H9 (cell line): ENCODE results near the gene MRPS17. TPM values are rescaled to one million over a fixed set of nuclear protein-coding genes. Genes with fewer than 3 reads are reported as not detected.

Experiments used
- DNase-seq: peaks from one replicate; pipeline ENCODE4 v3.0.0-alpha.2; 2017
- H2AFZ ChIP-seq: one replicate; pipeline ENCODE4 v1.6.1; 2013; ENCODE audit warnings: mild to moderate bottlenecking, low read length, control low read depth, moderate library complexity
- H2AK5ac ChIP-seq: 2 replicates; pipeline ENCODE4 v1.6.1; 2013; ENCODE audit warnings: low read length, control low read depth, mixed read lengths; ENCODE audit not compliant: insufficient read length
- H2BK120ac ChIP-seq: one replicate; pipeline ENCODE4 v1.6.1; 2013; ENCODE audit warnings: low read depth, mild to moderate bottlenecking, low read length, control low read depth, inconsistent platforms; ENCODE audit not compliant: poor library complexity, severe bottlenecking
- H2BK12ac ChIP-seq: 2 replicates; pipeline ENCODE4 v1.6.1; 2013; ENCODE audit warnings: low read length, control low read depth, mixed read lengths, low read depth; ENCODE audit not compliant: insufficient read length
- H2BK15ac ChIP-seq: 2 replicates; pipeline ENCODE4 v1.6.1; 2013; ENCODE audit warnings: low read depth, low read length, control low read depth
- H2BK20ac ChIP-seq: one replicate; pipeline ENCODE4 v1.6.1; 2013; ENCODE audit warnings: low read depth, mild to moderate bottlenecking, low read length, control low read depth, inconsistent platforms; ENCODE audit not compliant: poor library complexity, severe bottlenecking
- H2BK5ac ChIP-seq: 2 replicates; pipeline ENCODE4 v1.6.1; 2013; ENCODE audit warnings: low read length, control low read depth, mixed read lengths; ENCODE audit not compliant: insufficient read length
- H3K14ac ChIP-seq: 2 replicates; pipeline ENCODE4 v1.6.1; 2013; ENCODE audit warnings: low read length, control low read depth; ENCODE audit not compliant: insufficient read depth
- H3K18ac ChIP-seq: 2 replicates; pipeline ENCODE4 v1.6.1; 2013; ENCODE audit warnings: low read depth, mild to moderate bottlenecking, mixed read lengths, low read length, control low read depth; ENCODE audit not compliant: insufficient read length
- H3K23ac ChIP-seq: 2 replicates; pipeline ENCODE4 v1.6.1; 2013; ENCODE audit warnings: low read length, control low read depth, mixed read lengths, low read depth; ENCODE audit not compliant: insufficient read length
- H3K23me2 ChIP-seq: 2 replicates; pipeline ENCODE4 v1.6.1; 2013; ENCODE audit warnings: low read depth, mild to moderate bottlenecking, mixed read lengths, low read length, control low read depth; ENCODE audit not compliant: insufficient read length, poor library complexity, severe bottlenecking
- H3K27ac ChIP-seq: 2 replicates; pipeline ENCODE4 v1.5.1; 2013; ENCODE audit warnings: low read length, control low read depth, mixed read lengths, low read depth; ENCODE audit not compliant: insufficient read length
- H3K27me3 ChIP-seq: 2 replicates; pipeline ENCODE4 v1.6.1; 2013; ENCODE audit warnings: low read length, control low read depth, inconsistent platforms; ENCODE audit not compliant: insufficient read depth
- H3K4ac ChIP-seq: 2 replicates; pipeline ENCODE4 v1.6.1; 2013; ENCODE audit warnings: low read depth, mild to moderate bottlenecking, control low read depth, inconsistent platforms, low read length, moderate library complexity
- H3K4me1 ChIP-seq: 2 replicates; pipeline ENCODE4 v1.6.1; 2013; ENCODE audit warnings: low read length, control low read depth, inconsistent platforms; ENCODE audit not compliant: insufficient read depth
- H3K4me2 ChIP-seq: 2 replicates; pipeline ENCODE4 v1.6.1; 2013; ENCODE audit warnings: low read length, control low read depth, mixed read lengths; ENCODE audit not compliant: insufficient read length, insufficient read depth
- H3K56ac ChIP-seq: 2 replicates; pipeline ENCODE4 v1.6.1; 2013; ENCODE audit warnings: low read depth, mild to moderate bottlenecking, mixed read lengths, low read length, control low read depth; ENCODE audit not compliant: insufficient read length
- H3K79me1 ChIP-seq: 2 replicates; pipeline ENCODE4 v1.6.1; 2013; ENCODE audit warnings: low read depth, mild to moderate bottlenecking, moderate library complexity, low read length, control low read depth, inconsistent platforms; ENCODE audit not compliant: insufficient read depth, poor library complexity, severe bottlenecking
- H3K79me2 ChIP-seq: 2 replicates; pipeline ENCODE4 v1.6.1; 2013; ENCODE audit warnings: low read length, control low read depth, inconsistent platforms; ENCODE audit not compliant: insufficient read depth
- H3K9ac ChIP-seq: 2 replicates; pipeline ENCODE4 v1.6.1; 2013; ENCODE audit warnings: low read length, control low read depth, mixed read lengths; ENCODE audit not compliant: insufficient read length; ENCODE audit errors: extremely low read depth
- H3K9me3 ChIP-seq: one replicate; pipeline ENCODE4 v1.6.1; 2013; ENCODE audit warnings: low read depth, low read length, inconsistent platforms; ENCODE audit not compliant: control insufficient read depth
- H3T11ph ChIP-seq: one replicate; pipeline ENCODE4 v1.6.1; 2013; ENCODE audit warnings: mild to moderate bottlenecking, low read length, control low read depth, inconsistent platforms
- H4K20me1 ChIP-seq: one replicate; pipeline ENCODE4 v1.6.1; 2013; ENCODE audit not compliant: control insufficient read depth, insufficient read length, insufficient read depth
- H4K5ac ChIP-seq: 2 replicates; pipeline ENCODE4 v1.6.1; 2013; ENCODE audit warnings: low read depth, mild to moderate bottlenecking, mixed read lengths, low read length, control low read depth; ENCODE audit not compliant: insufficient read length
- H4K8ac ChIP-seq: replicated peaks from 2 replicates; pipeline ENCODE4 v1.6.1; 2013; ENCODE audit warnings: low read length, control low read depth, mixed read lengths, low read depth; ENCODE audit not compliant: insufficient read length
- H4K91ac ChIP-seq: 2 replicates; pipeline ENCODE4 v1.6.1; 2013; ENCODE audit warnings: low read depth, mild to moderate bottlenecking, moderate library complexity, mixed read lengths, low read length, control low read depth; ENCODE audit not compliant: insufficient read length
- H3K27ac Mint-ChIP-seq, 3 experiments: 2 replicates in 2 of 3; 3 replicates in 1 of 3; pipeline ENCODE4 v1.8.0; 2020 to 2021; ENCODE audit warnings: mixed read lengths in 3 of 3, mild to moderate bottlenecking in 1 of 3, moderate library complexity in 1 of 3
- H3K27me3 Mint-ChIP-seq: 2 replicates; pipeline ENCODE4 v1.8.0; 2021; ENCODE audit warnings: low read depth, mild to moderate bottlenecking, moderate library complexity, mixed read lengths
- H3K36me3 Mint-ChIP-seq, 3 experiments: 2 replicates in 2 of 3; 3 replicates in 1 of 3; pipeline ENCODE4 v1.8.0; 2020 to 2021; ENCODE audit warnings: low read depth in 3 of 3, mixed read lengths in 3 of 3; ENCODE audit not compliant: insufficient read depth in 1 of 3
- H3K4me1 Mint-ChIP-seq, 2 experiments: 2 replicates each; pipeline ENCODE4 v1.8.0; 2020; ENCODE audit warnings: mixed read lengths in 2 of 2
- H3K4me3 Mint-ChIP-seq, 2 experiments: 2 replicates in 1 of 2; 3 replicates in 1 of 2; pipeline ENCODE4 v1.8.0; 2020 to 2021; ENCODE audit warnings: mild to moderate bottlenecking in 2 of 2, mixed read lengths in 2 of 2, moderate library complexity in 1 of 2
- H3K9me3 Mint-ChIP-seq, 2 experiments: 2 replicates in 1 of 2; 3 replicates in 1 of 2; pipeline ENCODE4 v1.8.0; 2020; ENCODE audit warnings: mild to moderate bottlenecking in 2 of 2, mixed read lengths in 2 of 2, moderate library complexity in 1 of 2
- WGBS: extraction: QIAGEN DNeasy Blood & Tissue Kit; methylation state at CpG from one replicate; pipeline ENCODE4 v1.1.7; 2013; ENCODE audit warnings: missing lambda C conversion rate, low lambda C conversion rate, mixed read lengths; ENCODE audit not compliant: insufficient read length; ENCODE audit errors: extremely low coverage; 5-methylcytosine and 5-hydroxymethylcytosine counted together
- total RNA-seq: library from RNA; stranded (reverse); gene quantifications from 2 replicates; pipeline ENCODE4 v1.2.1, GENCODE V29; 2021
- TF ChIP-seq, protein P1 (sequence below): fragments of 200-600 bp; sonication (generic); conservative IDR thresholded peaks from 3 replicates; pipeline ENCODE4 v1.8.0; 2021; ENCODE audit warnings: antibody characterized with exemption, mild to moderate bottlenecking

The MRPS17 gene
- total RNA-seq, 1 experiment from 2014 or later = 28.0 TPM

DNA sequence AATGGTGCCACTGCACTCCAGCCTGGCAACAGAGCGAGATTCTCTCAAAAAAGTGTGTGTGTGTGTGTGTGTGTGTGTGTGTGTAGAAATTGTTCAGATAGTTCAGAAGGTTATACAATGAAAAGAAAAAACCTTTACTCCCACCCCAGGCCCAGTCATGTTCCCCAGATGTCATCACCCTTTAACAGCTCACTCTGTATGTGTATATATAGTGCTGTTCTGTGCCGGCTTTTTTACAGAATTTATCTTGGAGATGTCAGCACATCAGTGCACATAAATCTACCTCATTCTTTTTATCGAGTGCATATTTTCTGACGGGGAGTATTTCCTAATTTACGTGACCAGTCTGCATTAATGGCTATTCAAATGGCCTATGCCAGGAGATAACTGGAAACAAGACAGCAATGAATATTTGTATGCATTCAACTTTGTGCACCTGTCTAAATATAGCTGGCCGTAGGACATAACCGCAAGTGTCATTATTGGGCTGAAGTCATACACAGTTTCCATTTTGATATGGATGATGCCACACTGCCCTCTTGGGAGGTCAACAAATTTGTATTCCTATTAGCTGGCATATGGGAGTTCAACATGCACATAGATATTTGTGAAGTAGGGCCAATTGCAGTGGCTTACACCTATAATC, 24.4 kb downstream of the MRPS17 start:
- Histone ChIP-seq H2AK5ac (no peak overlapping the region), H4K20me1 (no peaks in the 10 kb centered on the region), H3K18ac (no peak overlapping the region), H3K4ac (no peak overlapping the region), H2BK5ac (no peak overlapping the region), H3K27me3 (no peaks in the 10 kb centered on the region), H3K14ac (no peak overlapping the region), H3K79me2 (no peaks in the 10 kb centered on the region; the same call in 1 of the 2 replicates), H3K4me2 (no peak overlapping the region), H3K23me2 (no peaks in the 10 kb centered on the region), H3K9me3 (no peaks in the 10 kb centered on the region), H2BK120ac (no peak overlapping the region), H4K8ac (no peak overlapping the region), H3K56ac (no peak overlapping the region), H2BK12ac (no peak overlapping the region), H3T11ph (no peak overlapping the region), H3K79me1 (peaks cover 5% of the 10 kb centered on the region), H4K91ac (no peak overlapping the region), H3K4me1 (no peaks in the 10 kb centered on the region), H2BK15ac (no peak overlapping the region), H3K27ac (no peak overlapping the region), H3K23ac (no peak overlapping the region), H2BK20ac (no peak overlapping the region), H3K9ac (no peak overlapping the region), H2AFZ (no peak overlapping the region), H4K5ac (no peak overlapping the region)
- WGBS = no CpG with 5 or more reads among the region's 7 CpGs
- H3K36me3 Mint-ChIP-seq = peaks cover 13 to 32% (median 30%) of the 10 kb centered on the region in 3 experiments; a peak in 6 of 7 replicates
- DNase-seq = no peak
- H3K27me3 Mint-ChIP-seq = no peaks in the 10 kb centered on the region
- H3K4me3 Mint-ChIP-seq = no peak overlapping the region
- H3K4me1 Mint-ChIP-seq = peaks cover 3% of the 10 kb centered on the region in 2 experiments
- TF ChIP-seq, protein P1, sequence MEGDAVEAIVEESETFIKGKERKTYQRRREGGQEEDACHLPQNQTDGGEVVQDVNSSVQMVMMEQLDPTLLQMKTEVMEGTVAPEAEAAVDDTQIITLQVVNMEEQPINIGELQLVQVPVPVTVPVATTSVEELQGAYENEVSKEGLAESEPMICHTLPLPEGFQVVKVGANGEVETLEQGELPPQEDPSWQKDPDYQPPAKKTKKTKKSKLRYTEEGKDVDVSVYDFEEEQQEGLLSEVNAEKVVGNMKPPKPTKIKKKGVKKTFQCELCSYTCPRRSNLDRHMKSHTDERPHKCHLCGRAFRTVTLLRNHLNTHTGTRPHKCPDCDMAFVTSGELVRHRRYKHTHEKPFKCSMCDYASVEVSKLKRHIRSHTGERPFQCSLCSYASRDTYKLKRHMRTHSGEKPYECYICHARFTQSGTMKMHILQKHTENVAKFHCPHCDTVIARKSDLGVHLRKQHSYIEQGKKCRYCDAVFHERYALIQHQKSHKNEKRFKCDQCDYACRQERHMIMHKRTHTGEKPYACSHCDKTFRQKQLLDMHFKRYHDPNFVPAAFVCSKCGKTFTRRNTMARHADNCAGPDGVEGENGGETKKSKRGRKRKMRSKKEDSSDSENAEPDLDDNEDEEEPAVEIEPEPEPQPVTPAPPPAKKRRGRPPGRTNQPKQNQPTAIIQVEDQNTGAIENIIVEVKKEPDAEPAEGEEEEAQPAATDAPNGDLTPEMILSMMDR = no peak
- no peaks in the 10 kb centered on the region for H3K9me3 Mint-ChIP-seq
- no peak overlapping the region for H3K27ac Mint-ChIP-seq
